AG09309 (cell line): ENCODE data around the gene ARHGEF9.

Source experiments
- DNase-seq: peaks from one replicate; pipeline ENCODE4 v3.0.0-alpha.2; 2010; ENCODE audit warnings: low read depth
- H3K4me3 ChIP-seq: 2 replicates; pipeline ENCODE4 v1.5.1; 2011; ENCODE audit warnings: mild to moderate bottlenecking, low read depth, low read length, moderate library complexity; ENCODE audit not compliant: control insufficient read depth
- CTCF ChIP-seq: IDR thresholded peaks from 2 replicates; pipeline ENCODE4 v1.5.1; 2011; ENCODE audit warnings: mild to moderate bottlenecking, low read depth, low read length, inconsistent platforms; ENCODE audit not compliant: insufficient read depth, control insufficient read depth; ENCODE audit errors: missing control alignments

Gene ARHGEF9

GRCh38 chrX:63785708-63786040 is 660 bp upstream of the ARHGEF9 start:
- H3K4me3 ChIP-seq: no peak overlapping the region
- DNase-seq: no peak
- TF ChIP-seq CTCF: no peak

GRCh38 chrX:63784346-63784901 is 590 bp downstream of the ARHGEF9 start:
- no peak for DNase-seq
- H3K4me3 ChIP-seq: no peak overlapping the region; the same call in 1 of the 2 replicates
- TF ChIP-seq CTCF: no peak

- no peak for TF ChIP-seq CTCF
- no peak overlapping the region for H3K4me3 ChIP-seq
- DNase-seq: no peak
Measured at GRCh38 chrX:63782515-63782914, 2.5 kb downstream of the ARHGEF9 start.

GRCh38 chrX:63768760-63769159 is 16.3 kb downstream of the ARHGEF9 start:
- no peak overlapping the region for H3K4me3 ChIP-seq
- TF ChIP-seq CTCF: no peak
- no peak for DNase-seq

- DNase-seq: no peak
- H3K4me3 ChIP-seq: no peak overlapping the region
- TF ChIP-seq CTCF: no peak
Measured at GRCh38 chrX:63765712-63766111, 19.3 kb downstream of the ARHGEF9 start.

- H3K4me3 ChIP-seq: no peak overlapping the region
- TF ChIP-seq CTCF: no peak
- DNase-seq: no peak
Measured at GRCh38 chrX:63764946-63765345, 20.1 kb downstream of the ARHGEF9 start.

GRCh38 chrX:63761639-63762038 is 23.4 kb downstream of the ARHGEF9 start:
- no peak overlapping the region for H3K4me3 ChIP-seq
- TF ChIP-seq CTCF: no peak
- no peak for DNase-seq
